Measurements from ENCODE around the gene FAM120AOS.

The FAM120AOS gene

GRCh38 chr9:93427655-93428379 lies 25.6 kb downstream of the FAM120AOS start:
- H3K27me3 ChIP-seq (ENCODE audit: insufficient read depth, low read length) = no peaks in the 10 kb centered on the region; the same call in 1 of the 2 replicates
- no peaks in the 10 kb centered on the region for H3F3A ChIP-seq (ENCODE audit: insufficient read depth, low read length)
- no peak overlapping the region for H3K9ac ChIP-seq (ENCODE audit: low read length)
- no peak overlapping the region for H3K27ac ChIP-seq (ENCODE audit: low read depth, low read length, poor library complexity, severe bottlenecking)
- H3K79me2 ChIP-seq (ENCODE audit: insufficient read depth, low read length) = no peaks in the 10 kb centered on the region
- no peaks in the 10 kb centered on the region for H4K20me1 ChIP-seq (ENCODE audit: insufficient read depth, low read length)
- peaks cover 6% of the 10 kb centered on the region for H3K4me1 ChIP-seq (ENCODE audit: insufficient read depth, low read length, severe bottlenecking)
- no peak overlapping the region for H3K4me3 ChIP-seq (ENCODE audit: low read depth, low read length, poor library complexity, severe bottlenecking)
- H3K9me2 ChIP-seq (ENCODE audit: low read depth, low read length) = no peaks in the 10 kb centered on the region
- no peak overlapping the region for H2AFZ ChIP-seq (ENCODE audit: low read length)
- H3K4me2 ChIP-seq (ENCODE audit: low read length) = no peak overlapping the region
- no peaks in the 10 kb centered on the region; the same call in 1 of the 2 replicates for H3K36me3 ChIP-seq (ENCODE audit: insufficient read depth, low read length)
- H3K9me3 ChIP-seq (ENCODE audit: low read length) = peaks cover 10% of the 10 kb centered on the region
- TF ChIP-seq CTCF (IDR thresholded peaks at IDR 0.05; ENCODE audit: low read length) (peak; percentile 49; the same call in 1 of the 2 replicates), EZH2 (IDR thresholded peaks at IDR 0.05; ENCODE audit: borderline replicate concordance, low read length) (no peak)

GRCh38 chr9:93422977-93423616 lies 30.3 kb downstream of the FAM120AOS start:
- H3F3A ChIP-seq (ENCODE audit: insufficient read depth, low read length) = no peaks in the 10 kb centered on the region
- no peak overlapping the region for H3K27ac ChIP-seq (ENCODE audit: low read depth, low read length, poor library complexity, severe bottlenecking)
- H3K4me1 ChIP-seq (ENCODE audit: insufficient read depth, low read length, severe bottlenecking) = no peaks in the 10 kb centered on the region

DNA sequence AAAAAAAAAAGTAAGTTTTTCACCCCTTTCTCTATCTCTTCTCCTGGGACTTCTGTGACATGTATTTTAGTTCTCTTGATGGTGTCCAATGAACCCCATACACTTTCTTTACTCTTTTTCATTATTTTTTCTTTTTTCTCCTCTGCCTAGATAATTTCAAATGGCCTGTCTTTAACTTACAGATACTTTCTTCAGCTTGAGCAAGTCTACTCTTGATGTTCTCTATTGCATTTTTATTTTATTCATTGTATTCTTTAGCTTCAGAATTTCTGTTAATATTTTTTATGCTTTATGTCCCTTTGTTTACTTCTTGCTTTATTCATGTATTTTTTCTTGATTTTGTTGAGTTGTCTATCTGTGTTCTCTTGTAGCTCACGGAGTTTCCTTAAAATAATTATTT lies 34.4 kb downstream of the FAM120AOS start:
- H3K9ac ChIP-seq (ENCODE audit: low read length) = no peak overlapping the region
- no peaks in the 10 kb centered on the region for H3K79me2 ChIP-seq (ENCODE audit: insufficient read depth, low read length)
- H3K4me3 ChIP-seq (ENCODE audit: low read depth, low read length, poor library complexity, severe bottlenecking) = no peak overlapping the region
- H4K20me1 ChIP-seq (ENCODE audit: insufficient read depth, low read length) = no peaks in the 10 kb centered on the region
- H3K4me1 ChIP-seq (ENCODE audit: insufficient read depth, low read length, severe bottlenecking) = no peaks in the 10 kb centered on the region
- H3K4me2 ChIP-seq (ENCODE audit: low read length) = no peak overlapping the region
- H2AFZ ChIP-seq (ENCODE audit: low read length) = no peak overlapping the region
- H3K9me2 ChIP-seq (ENCODE audit: low read depth, low read length) = no peaks in the 10 kb centered on the region
- TF ChIP-seq EZH2 (IDR thresholded peaks at IDR 0.05; ENCODE audit: borderline replicate concordance, low read length) = no peak
- no peak for TF ChIP-seq CTCF (IDR thresholded peaks at IDR 0.05; ENCODE audit: low read length)
- no peaks in the 10 kb centered on the region; the same call in 1 of the 2 replicates for H3K36me3 ChIP-seq (ENCODE audit: insufficient read depth, low read length)
- H3K27me3 ChIP-seq (ENCODE audit: insufficient read depth, low read length) = no peaks in the 10 kb centered on the region; the same call in 1 of the 2 replicates
- H3F3A ChIP-seq (ENCODE audit: insufficient read depth, low read length) = no peaks in the 10 kb centered on the region
- H3K27ac ChIP-seq (ENCODE audit: low read depth, low read length, poor library complexity, severe bottlenecking) = no peak overlapping the region
- H3K9me3 ChIP-seq (ENCODE audit: low read length) = peaks cover 14% of the 10 kb centered on the region; the same call in 1 of the 2 replicates

More at GRCh38 chr9:93422977-93423616, 30.3 kb downstream of the FAM120AOS start:
- Histone ChIP-seq H3K9me3 (ENCODE audit: low read length) (peaks cover 16% of the 10 kb centered on the region), H3K4me2 (ENCODE audit: low read length) (no peak overlapping the region), H4K20me1 (ENCODE audit: insufficient read depth, low read length) (no peaks in the 10 kb centered on the region), H3K4me3 (ENCODE audit: low read depth, low read length, poor library complexity, severe bottlenecking) (no peak overlapping the region), H3K27me3 (ENCODE audit: insufficient read depth, low read length) (no peaks in the 10 kb centered on the region; the same call in 1 of the 2 replicates), H3K79me2 (ENCODE audit: insufficient read depth, low read length) (no peaks in the 10 kb centered on the region), H3K36me3 (ENCODE audit: insufficient read depth, low read length) (no peaks in the 10 kb centered on the region; the same call in 1 of the 2 replicates), H3K9ac (ENCODE audit: low read length) (no peak overlapping the region), H3K9me2 (ENCODE audit: low read depth, low read length) (no peaks in the 10 kb centered on the region), H2AFZ (ENCODE audit: low read length) (no peak overlapping the region)
- TF ChIP-seq EZH2 (IDR thresholded peaks at IDR 0.05; ENCODE audit: borderline replicate concordance, low read length) (no peak), CTCF (IDR thresholded peaks at IDR 0.05; ENCODE audit: low read length) (no peak)

Measured in OCI-LY1 (cell line).